ENCODE results near the gene CDH13. TPM values are rescaled to one million over a fixed set of nuclear protein-coding genes. Genes with fewer than 3 reads are reported as not detected.

The CDH13 gene
- total RNA-seq, 1 donor from 2014 or later = 2.3 TPM

DNA sequence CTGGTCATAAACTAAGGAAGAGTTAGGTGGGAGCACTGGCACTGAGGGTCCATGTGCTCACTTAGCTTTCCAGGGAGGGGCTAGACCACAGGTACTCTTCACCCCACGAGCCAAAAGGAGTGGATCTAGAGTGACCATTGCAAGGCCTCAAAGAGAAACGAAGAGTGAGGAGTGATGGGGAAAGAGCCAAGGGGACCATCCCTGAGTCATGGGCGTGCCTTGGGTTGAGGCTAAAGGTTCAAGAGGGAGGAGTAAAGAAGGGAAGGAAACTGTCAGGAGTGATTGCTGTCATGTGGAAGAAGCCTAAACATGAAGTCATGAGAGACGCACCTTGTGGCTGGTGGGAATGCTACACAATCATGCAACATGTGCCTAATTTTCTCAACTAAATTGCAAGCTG lies 141.0 kb downstream of the CDH13 start:
- peaks cover 1% of the 10 kb centered on the region for H3K27me3 Mint-ChIP-seq (ENCODE audit: unreplicated experiment)
- DNase-seq (ENCODE audit: low spot score) = no peak
- TF ChIP-seq, protein P1, sequence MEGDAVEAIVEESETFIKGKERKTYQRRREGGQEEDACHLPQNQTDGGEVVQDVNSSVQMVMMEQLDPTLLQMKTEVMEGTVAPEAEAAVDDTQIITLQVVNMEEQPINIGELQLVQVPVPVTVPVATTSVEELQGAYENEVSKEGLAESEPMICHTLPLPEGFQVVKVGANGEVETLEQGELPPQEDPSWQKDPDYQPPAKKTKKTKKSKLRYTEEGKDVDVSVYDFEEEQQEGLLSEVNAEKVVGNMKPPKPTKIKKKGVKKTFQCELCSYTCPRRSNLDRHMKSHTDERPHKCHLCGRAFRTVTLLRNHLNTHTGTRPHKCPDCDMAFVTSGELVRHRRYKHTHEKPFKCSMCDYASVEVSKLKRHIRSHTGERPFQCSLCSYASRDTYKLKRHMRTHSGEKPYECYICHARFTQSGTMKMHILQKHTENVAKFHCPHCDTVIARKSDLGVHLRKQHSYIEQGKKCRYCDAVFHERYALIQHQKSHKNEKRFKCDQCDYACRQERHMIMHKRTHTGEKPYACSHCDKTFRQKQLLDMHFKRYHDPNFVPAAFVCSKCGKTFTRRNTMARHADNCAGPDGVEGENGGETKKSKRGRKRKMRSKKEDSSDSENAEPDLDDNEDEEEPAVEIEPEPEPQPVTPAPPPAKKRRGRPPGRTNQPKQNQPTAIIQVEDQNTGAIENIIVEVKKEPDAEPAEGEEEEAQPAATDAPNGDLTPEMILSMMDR (IDR thresholded peaks at IDR 0.05; ENCODE audit: unreplicated experiment) = no peak
- no peaks in the 10 kb centered on the region for H3K4me1 Mint-ChIP-seq (ENCODE audit: unreplicated experiment)
- H3K9me3 Mint-ChIP-seq (ENCODE audit: unreplicated experiment) = no peaks in the 10 kb centered on the region
- H3K27ac Mint-ChIP-seq (ENCODE audit: unreplicated experiment) = no peak overlapping the region
- H3K4me3 Mint-ChIP-seq (ENCODE audit: unreplicated experiment) = no peak overlapping the region
- no peaks in the 10 kb centered on the region for H3K36me3 Mint-ChIP-seq (ENCODE audit: low read depth, unreplicated experiment)

DNA sequence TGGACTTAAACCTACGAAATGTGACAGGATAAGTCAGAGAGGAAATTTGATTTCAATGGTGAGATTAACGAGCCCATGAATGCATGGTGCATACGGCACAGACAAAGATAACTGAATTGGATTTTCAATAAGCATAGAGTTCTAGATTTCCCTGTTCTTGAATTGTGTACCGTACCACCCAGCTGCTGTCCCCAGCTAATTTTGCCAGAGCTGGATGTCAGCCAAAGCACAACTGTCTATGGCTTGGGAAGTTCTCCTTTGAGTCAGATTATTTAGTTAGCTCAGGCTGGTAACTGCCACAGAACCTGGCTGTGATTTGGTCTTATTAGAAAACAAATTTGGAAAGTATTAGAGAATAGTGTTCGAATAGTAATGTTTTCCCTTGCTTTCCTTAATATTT lies 143.1 kb downstream of the CDH13 start:
- Mint-ChIP-seq H3K36me3 (ENCODE audit: low read depth, unreplicated experiment) (no peaks in the 10 kb centered on the region), H3K4me3 (ENCODE audit: unreplicated experiment) (no peak overlapping the region), H3K27ac (ENCODE audit: unreplicated experiment) (no peak overlapping the region), H3K27me3 (ENCODE audit: unreplicated experiment) (peaks cover 1% of the 10 kb centered on the region), H3K4me1 (ENCODE audit: unreplicated experiment) (no peaks in the 10 kb centered on the region), H3K9me3 (ENCODE audit: unreplicated experiment) (no peaks in the 10 kb centered on the region)
- TF ChIP-seq, protein P1 (IDR thresholded peaks at IDR 0.05; ENCODE audit: unreplicated experiment) = no peak
- no peak for DNase-seq (ENCODE audit: low spot score)

DNA sequence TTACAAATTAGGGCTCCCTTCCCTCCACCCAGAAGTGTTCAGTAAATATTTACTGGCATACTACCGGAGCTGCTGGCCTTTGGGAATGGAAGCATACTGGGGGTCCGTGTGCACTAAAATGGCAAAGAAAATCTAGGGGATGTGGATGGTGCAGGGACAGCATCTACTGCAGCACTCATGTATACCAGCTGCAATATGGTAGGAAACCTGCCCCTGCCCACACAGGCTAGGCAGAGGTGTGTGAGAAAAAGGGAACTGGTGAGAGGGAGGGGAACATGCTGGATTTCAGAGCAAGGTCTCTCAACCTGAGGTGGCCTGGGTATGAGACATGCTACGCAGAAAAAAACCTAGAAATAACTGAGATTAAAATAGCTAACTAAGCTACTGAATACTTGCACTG lies 145.4 kb downstream of the CDH13 start:
- Mint-ChIP-seq H3K4me3 (ENCODE audit: unreplicated experiment) (no peak overlapping the region), H3K4me1 (ENCODE audit: unreplicated experiment) (no peaks in the 10 kb centered on the region), H3K36me3 (ENCODE audit: low read depth, unreplicated experiment) (no peaks in the 10 kb centered on the region), H3K27me3 (ENCODE audit: unreplicated experiment) (peaks cover 1% of the 10 kb centered on the region), H3K27ac (ENCODE audit: unreplicated experiment) (no peak overlapping the region), H3K9me3 (ENCODE audit: unreplicated experiment) (no peaks in the 10 kb centered on the region)
- TF ChIP-seq, protein P1 (IDR thresholded peaks at IDR 0.05; ENCODE audit: unreplicated experiment) = no peak
- DNase-seq (ENCODE audit: low spot score) = no peak

DNA sequence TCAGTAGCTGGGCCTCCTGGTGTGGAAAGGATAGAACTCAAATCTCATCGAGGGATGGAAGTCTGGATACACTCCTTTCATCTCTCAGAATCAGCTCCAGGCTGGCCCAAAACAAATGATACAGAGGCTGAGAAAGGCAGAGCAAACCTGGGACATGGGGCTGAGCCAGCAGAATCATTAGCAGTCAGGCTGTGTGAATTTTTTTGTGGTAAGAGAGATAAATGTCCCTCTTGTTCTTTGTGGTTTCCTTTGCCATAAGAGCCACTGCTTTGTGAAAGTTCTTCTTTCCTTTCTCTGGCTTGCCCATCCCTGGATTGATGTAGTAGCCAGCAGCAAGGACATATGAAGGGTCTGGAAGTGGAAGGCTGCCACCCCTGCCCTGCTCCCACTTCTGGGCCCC lies 146.2 kb downstream of the CDH13 start:
- no peaks in the 10 kb centered on the region for H3K4me1 Mint-ChIP-seq (ENCODE audit: unreplicated experiment)
- TF ChIP-seq, protein P1 (IDR thresholded peaks at IDR 0.05; ENCODE audit: unreplicated experiment) = no peak
- H3K27me3 Mint-ChIP-seq (ENCODE audit: unreplicated experiment) = no peaks in the 10 kb centered on the region
- no peak overlapping the region for H3K4me3 Mint-ChIP-seq (ENCODE audit: unreplicated experiment)
- H3K9me3 Mint-ChIP-seq (ENCODE audit: unreplicated experiment) = no peaks in the 10 kb centered on the region
- no peak overlapping the region for H3K27ac Mint-ChIP-seq (ENCODE audit: unreplicated experiment)
- H3K36me3 Mint-ChIP-seq (ENCODE audit: low read depth, unreplicated experiment) = no peaks in the 10 kb centered on the region
- no peak for DNase-seq (ENCODE audit: low spot score)

DNA sequence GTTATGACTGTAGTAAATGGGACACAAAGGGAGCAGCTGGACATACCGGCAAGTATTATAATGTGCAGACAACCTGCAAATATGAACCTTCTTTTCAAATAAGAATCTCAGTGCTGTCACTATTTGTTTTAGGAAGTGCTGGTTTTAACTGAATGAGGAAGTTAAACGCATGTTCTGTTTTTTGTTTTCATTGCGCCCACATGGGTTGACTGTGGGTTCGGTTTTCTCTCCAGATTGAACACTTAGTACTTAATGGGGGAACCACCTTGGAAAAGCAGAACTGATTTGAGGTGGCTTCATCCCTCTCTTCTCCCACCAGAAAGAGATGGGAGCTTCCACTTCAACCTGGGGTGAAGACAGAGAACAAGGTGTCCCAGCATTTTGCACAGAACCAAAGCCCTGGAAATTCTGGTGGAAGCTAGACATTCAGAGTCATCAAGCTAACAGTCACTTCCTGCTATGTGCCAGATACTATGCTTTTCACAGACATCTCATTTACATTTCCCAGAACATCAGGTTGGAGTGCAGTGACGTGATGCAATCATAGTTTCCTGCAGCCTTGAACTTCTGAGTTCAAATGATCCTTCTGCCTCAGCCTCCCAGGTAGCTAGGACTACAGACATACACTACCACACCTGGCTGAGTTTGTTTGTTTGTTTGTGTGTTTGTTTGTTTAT lies 149.8 kb downstream of the CDH13 start:
- H3K4me3 Mint-ChIP-seq (ENCODE audit: unreplicated experiment) = no peak overlapping the region
- H3K27me3 Mint-ChIP-seq (ENCODE audit: unreplicated experiment) = no peaks in the 10 kb centered on the region
- H3K9me3 Mint-ChIP-seq (ENCODE audit: unreplicated experiment) = no peaks in the 10 kb centered on the region
- TF ChIP-seq, protein P1 (IDR thresholded peaks at IDR 0.05; ENCODE audit: unreplicated experiment) = no peak
- H3K36me3 Mint-ChIP-seq (ENCODE audit: low read depth, unreplicated experiment) = no peaks in the 10 kb centered on the region
- no peak for DNase-seq (ENCODE audit: low spot score)
- H3K27ac Mint-ChIP-seq (ENCODE audit: unreplicated experiment) = no peak overlapping the region
- peaks cover 3% of the 10 kb centered on the region for H3K4me1 Mint-ChIP-seq (ENCODE audit: unreplicated experiment)

Data from endothelial cell (in vitro differentiated cells).